ENCODE results near the gene EPN2. TPM values are rescaled to one million over a fixed set of nuclear protein-coding genes. Genes with fewer than 3 reads are reported as not detected.

The EPN2 gene
- polyA plus RNA-seq, 1 of the 3 experiments (the other 2 are of a cell fraction) = 38.9 TPM

DNA sequence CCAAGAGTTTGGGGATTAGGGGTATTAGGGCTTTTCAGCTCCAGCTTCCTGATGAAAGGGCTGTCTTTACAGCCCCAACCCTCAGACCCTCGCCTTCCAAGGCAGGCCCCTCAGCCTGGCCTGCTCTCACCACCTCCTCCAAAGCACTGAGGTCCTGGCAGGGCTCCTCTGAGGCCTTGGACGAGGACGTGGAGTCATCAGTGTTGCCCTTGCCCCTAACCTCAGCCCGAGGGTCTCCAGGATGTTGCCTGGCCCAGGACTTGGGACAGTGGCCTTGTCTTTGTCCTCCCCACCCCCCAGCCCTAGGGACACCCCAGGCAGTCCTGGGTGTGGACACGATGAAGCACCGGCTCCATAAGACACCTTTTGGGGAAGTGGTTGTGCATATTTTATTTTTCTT, 97.2 kb downstream of the EPN2 start:
- CTCF ChIA-PET = interaction anchor here (1.6 to 1.7 kb wide), 2 partner anchors 12 to 28 kb away, joined by 3 to 6 read pairs; partner anchors contain the start of gene B9D1
- no peaks in the 10 kb centered on the region for H3K9me3 ChIP-seq

DNA sequence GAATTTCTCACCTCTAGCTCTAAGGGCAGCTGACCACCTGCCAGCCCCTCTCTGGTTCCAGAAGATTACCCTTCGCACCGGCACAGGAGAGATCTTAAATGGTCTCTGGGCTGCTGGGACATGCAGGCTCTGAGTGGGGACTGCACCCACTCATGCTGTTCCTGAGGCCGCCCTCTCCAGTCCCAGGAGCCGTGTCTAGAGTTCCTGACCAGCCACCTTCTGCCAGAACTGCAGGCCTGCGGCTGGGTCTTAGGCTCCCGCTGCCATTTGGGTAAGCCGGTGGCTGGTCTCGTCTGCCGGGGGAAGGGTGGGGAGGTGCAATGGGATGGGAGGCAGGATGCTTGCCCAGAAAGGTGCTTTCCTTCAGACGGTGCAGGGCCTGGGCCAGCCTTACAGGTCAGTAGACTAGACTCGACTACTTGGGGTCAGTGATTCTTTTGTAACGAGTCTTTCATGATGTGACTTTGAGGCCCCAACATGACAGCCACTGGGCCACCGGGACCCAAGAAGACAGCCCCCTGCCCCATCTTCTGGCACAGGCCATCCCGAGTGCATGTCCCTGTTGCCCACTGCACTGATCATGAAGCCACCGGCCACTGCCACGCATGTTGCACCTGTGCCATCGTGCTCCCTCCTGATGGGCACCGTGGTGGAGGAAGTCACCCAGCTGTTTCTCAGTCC, 98.9 kb downstream of the EPN2 start:
- Histone ChIP-seq H2AFZ (ENCODE audit: low read depth) (no peak overlapping the region), H3K9me2 (no peaks in the 10 kb centered on the region), H3K4me3 (ENCODE audit: low read depth in 2 of 2, low read length in 1 of 2) (no peak overlapping the region), H3K9me3 (no peaks in the 10 kb centered on the region), H3K36me3 (replicated peaks in 1 of 2; ENCODE audit: control insufficient read depth in 1 of 2, insufficient read depth in 2 of 2, low read length in 1 of 2) (peaks cover 4 to 5% of the 10 kb centered on the region in 2 experiments), H3K4me2 (no peak overlapping the region), H3K9ac (no peak overlapping the region), H4K20me1 (ENCODE audit: insufficient read depth) (no peaks in the 10 kb centered on the region), H3K27me3 (ENCODE audit: insufficient read depth) (no peaks in the 10 kb centered on the region), H3F3A (replicated peaks; ENCODE audit: insufficient read depth) (peaks cover 4% of the 10 kb centered on the region), H3K4me1 (ENCODE audit: control insufficient read depth in 1 of 2, insufficient read depth in 2 of 2, low read depth in 1 of 2, low read length in 1 of 2) (peaks cover 5% of the 10 kb centered on the region in 2 experiments; a peak in 2 of 4 replicates), H3K27ac (ENCODE audit: low read depth in 2 of 2, low read length in 1 of 2) (no peak overlapping the region), H3K79me2 (ENCODE audit: insufficient read depth) (no peaks in the 10 kb centered on the region)
- WGBS (ENCODE audit: low lambda C conversion rate) = 87% methylated on average over 14 of the region's 18 CpGs
- ChIA-PET POLR2A (no interaction called here), CTCF (interaction anchor here (0.9 kb wide), 1 partner anchor 19 kb away, joined by 3 read pairs; no protein-coding TSS in a partner anchor)
- no peak for DNase-seq
- TF ChIP-seq RAD21 (IDR thresholded peaks at IDR 0.05; ENCODE audit: low read length) (no peak), JUND (IDR thresholded peaks at IDR 0.05) (no peak), EP300 (IDR thresholded peaks at IDR 0.05; ENCODE audit: borderline replicate concordance in 1 of 2, low read depth in 1 of 2, low read length in 1 of 2) (no peak), POLR2AphosphoS5 (IDR thresholded peaks at IDR 0.05; ENCODE audit: low read depth, low read length) (no peak), YY1 (IDR thresholded peaks at IDR 0.05; ENCODE audit: low read depth) (no peak)

More for the DNA sequence above, 97.2 kb downstream of the EPN2 start:
- H3K9ac ChIP-seq = no peak overlapping the region
- no peak for TF ChIP-seq RAD21 (IDR thresholded peaks at IDR 0.05; ENCODE audit: low read length)
- TF ChIP-seq NRF1 (IDR thresholded peaks at IDR 0.05; ENCODE audit: low read depth, low read length) = no peak
- TF ChIP-seq CHD2 (IDR thresholded peaks at IDR 0.05; ENCODE audit: low read length, partially characterized antibody) = no peak
- H3K4me2 ChIP-seq = no peak overlapping the region
- peaks cover 5 to 14% of the 10 kb centered on the region in 2 experiments; a peak in 2 of 4 replicates for H3K4me1 ChIP-seq (ENCODE audit: control insufficient read depth in 1 of 2, insufficient read depth in 2 of 2, low read depth in 1 of 2, low read length in 1 of 2)
- no peak overlapping the region for H3K27ac ChIP-seq (ENCODE audit: low read depth in 2 of 2, low read length in 1 of 2)
- H3K36me3 ChIP-seq (replicated peaks in 1 of 2; ENCODE audit: control insufficient read depth in 1 of 2, insufficient read depth in 2 of 2, low read length in 1 of 2) = peaks cover 4 to 5% of the 10 kb centered on the region in 2 experiments
- POLR2A ChIA-PET = no interaction called here
- no peaks in the 10 kb centered on the region for H3K9me2 ChIP-seq
- H4K20me1 ChIP-seq (ENCODE audit: insufficient read depth) = no peaks in the 10 kb centered on the region
- H3K79me2 ChIP-seq (ENCODE audit: insufficient read depth) = no peaks in the 10 kb centered on the region
- no peaks in the 10 kb centered on the region for H3K27me3 ChIP-seq (ENCODE audit: insufficient read depth)
- no peak overlapping the region for H2AFZ ChIP-seq (ENCODE audit: low read depth)
- H3K4me3 ChIP-seq (ENCODE audit: low read depth in 2 of 2, low read length in 1 of 2) = no peak overlapping the region
- H3F3A ChIP-seq (replicated peaks; ENCODE audit: insufficient read depth) = peaks cover 8% of the 10 kb centered on the region
- WGBS (ENCODE audit: low lambda C conversion rate) = 89% methylated on average over 6 of the region's 6 CpGs
- DNase-seq = no peak

- H3K9ac ChIP-seq = no peak overlapping the region
- CTCF ChIA-PET = interaction anchor here (0.6 to 1.5 kb wide), 7 partner anchors 9 to 110 kb away, joined by 3 to 4 read pairs (median 3); no protein-coding TSS in a partner anchor
- H3K27me3 ChIP-seq (ENCODE audit: insufficient read depth) = no peaks in the 10 kb centered on the region
- no peaks in the 10 kb centered on the region for H4K20me1 ChIP-seq (ENCODE audit: insufficient read depth)
- H3K27ac ChIP-seq (ENCODE audit: low read depth in 2 of 2, low read length in 1 of 2) = no peak overlapping the region
- H3K4me2 ChIP-seq = no peak overlapping the region
- H3K9me2 ChIP-seq = no peaks in the 10 kb centered on the region
- no peak overlapping the region for H2AFZ ChIP-seq (ENCODE audit: low read depth)
- DNase-seq = no peak
- H3K4me1 ChIP-seq (ENCODE audit: control insufficient read depth in 1 of 2, insufficient read depth in 2 of 2, low read depth in 1 of 2, low read length in 1 of 2) = peaks cover 5% of the 10 kb centered on the region in 2 experiments; a peak in 2 of 4 replicates
- POLR2A ChIA-PET = interaction anchor here (0.5 kb wide), 1 partner anchor 32 kb away, joined by 3 read pairs; no protein-coding TSS in a partner anchor
- no peaks in the 10 kb centered on the region for H3K9me3 ChIP-seq
- TF ChIP-seq RAD21 (IDR thresholded peaks at IDR 0.05; ENCODE audit: low read length) = no peak
- TF ChIP-seq, protein P1, sequence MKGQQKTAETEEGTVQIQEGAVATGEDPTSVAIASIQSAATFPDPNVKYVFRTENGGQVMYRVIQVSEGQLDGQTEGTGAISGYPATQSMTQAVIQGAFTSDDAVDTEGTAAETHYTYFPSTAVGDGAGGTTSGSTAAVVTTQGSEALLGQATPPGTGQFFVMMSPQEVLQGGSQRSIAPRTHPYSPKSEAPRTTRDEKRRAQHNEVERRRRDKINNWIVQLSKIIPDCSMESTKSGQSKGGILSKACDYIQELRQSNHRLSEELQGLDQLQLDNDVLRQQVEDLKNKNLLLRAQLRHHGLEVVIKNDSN (IDR thresholded peaks at IDR 0.05; ENCODE audit: borderline replicate concordance, low read depth) = no peak
- no peak for TF ChIP-seq FOXM1 (IDR thresholded peaks at IDR 0.05; ENCODE audit: low read depth)
- TF ChIP-seq MAX (IDR thresholded peaks at IDR 0.05; ENCODE audit: low read depth) = no peak
- no peak for TF ChIP-seq IRF3 (IDR thresholded peaks at IDR 0.05; ENCODE audit: low read depth, low read length)
- no peak for TF ChIP-seq NFIC (IDR thresholded peaks at IDR 0.05; ENCODE audit: borderline replicate concordance)
- TF ChIP-seq GABPA (IDR thresholded peaks at IDR 0.05; ENCODE audit: low read depth) = no peak
- no peak for TF ChIP-seq CHD2 (IDR thresholded peaks at IDR 0.05; ENCODE audit: low read length, partially characterized antibody)
- H3K4me3 ChIP-seq (ENCODE audit: low read depth in 2 of 2, low read length in 1 of 2) = no peak overlapping the region
- peaks cover 4% of the 10 kb centered on the region in 2 experiments for H3K36me3 ChIP-seq (replicated peaks in 1 of 2; ENCODE audit: control insufficient read depth in 1 of 2, insufficient read depth in 2 of 2, low read length in 1 of 2)
- 94% methylated on average over 19 of the region's 21 CpGs for WGBS (ENCODE audit: low lambda C conversion rate)
- H3K79me2 ChIP-seq (ENCODE audit: insufficient read depth) = no peaks in the 10 kb centered on the region
- H3F3A ChIP-seq (replicated peaks; ENCODE audit: insufficient read depth) = no peaks in the 10 kb centered on the region
Observed at GRCh38 chr17:19336938-19337711, 100.0 kb downstream of the EPN2 start.

Data from SK-N-SH (cell line).